NCI-H524 (cell line): ENCODE results near the gene AMOTL1.

Source experiments
- DNase-seq, 2 experiments: peaks; one replicate each; lab custom pipeline; 2025; lab: John Stamatoyannopoulos, UW

The AMOTL1 gene

GRCh38 chr11:94746721-94747120 is 21.4 kb upstream of the AMOTL1 start:
- DNase-seq, result no peak

GRCh38 chr11:94747146-94747545 is 21.0 kb upstream of the AMOTL1 start:
- no peak for DNase-seq

GRCh38 chr11:94747601-94748041 is 20.5 kb upstream of the AMOTL1 start:
- no peak for DNase-seq

GRCh38 chr11:94749369-94749768 is 18.8 kb upstream of the AMOTL1 start:
- no peak for DNase-seq

GRCh38 chr11:94750319-94751217 is 17.6 kb upstream of the AMOTL1 start:
- DNase-seq, result no peak

GRCh38 chr11:94751218-94751609 is 16.9 kb upstream of the AMOTL1 start:
- no peak for DNase-seq

GRCh38 chr11:94751786-94752185 is 16.4 kb upstream of the AMOTL1 start:
- DNase-seq, result no peak

GRCh38 chr11:94753630-94754029 is 14.5 kb upstream of the AMOTL1 start:
- no peak for DNase-seq

GRCh38 chr11:94754335-94754734 is 13.8 kb upstream of the AMOTL1 start:
- DNase-seq, result no peak

GRCh38 chr11:94754819-94755218 is 13.3 kb upstream of the AMOTL1 start:
- no peak for DNase-seq

GRCh38 chr11:94755494-94755893 is 12.7 kb upstream of the AMOTL1 start:
- no peak for DNase-seq

- peak in 1 of 2 experiments; percentile 30 for DNase-seq
Observed at GRCh38 chr11:94757037-94757735, 11.0 kb upstream of the AMOTL1 start.

- DNase-seq, result no peak
Observed at GRCh38 chr11:94758666-94759065, 9.5 kb upstream of the AMOTL1 start.

GRCh38 chr11:94759522-94759921 is 8.6 kb upstream of the AMOTL1 start:
- DNase-seq, result no peak

- no peak for DNase-seq
Observed at GRCh38 chr11:94760296-94760695, 7.9 kb upstream of the AMOTL1 start.

- DNase-seq, result peak; percentile 47 to 53
Observed at GRCh38 chr11:94762208-94762607, 5.9 kb upstream of the AMOTL1 start.

GRCh38 chr11:94762995-94763394 is 5.2 kb upstream of the AMOTL1 start:
- no peak for DNase-seq

GRCh38 chr11:94766713-94767206 is 1.4 kb upstream of the AMOTL1 start:
- DNase-seq, result no peak

GRCh38 chr11:94767291-94767690 is 865 bp upstream of the AMOTL1 start:
- DNase-seq, result no peak

GRCh38 chr11:94768602-94769541 is 716 bp downstream of the AMOTL1 start:
- peak; percentile 29 to 66 for DNase-seq

GRCh38 chr11:94769880-94770279 is 1.7 kb downstream of the AMOTL1 start:
- peak in 1 of 2 experiments; percentile 16 for DNase-seq
